C4-2B (cell line): ENCODE data around the gene RHOG.

Experiments
- H3K27ac ChIP-seq: fragments of 450-650 bp; 2 replicates; pipeline ENCODE4 v1.5.1; 2017
- CTCF ChIP-seq: fragments of 450-650 bp; conservative IDR thresholded peaks from 2 replicates; pipeline ENCODE4 v1.5.1; 2017; ENCODE audit warnings: mild to moderate bottlenecking
- ZFX ChIP-seq: fragments of 450-650 bp; IDR thresholded peaks from 2 replicates; pipeline ENCODE4 v1.6.1; 2017

Gene RHOG

GRCh38 chr11:3840004-3840869 lies 522 bp downstream of the RHOG start:
- peak overlapping the region; percentile 92 for H3K27ac ChIP-seq

GRCh38 chr11:3838504-3838903 lies 2.3 kb downstream of the RHOG start:
- TF ChIP-seq CTCF (no peak), ZFX (no peak)
- no peak overlapping the region for H3K27ac ChIP-seq

More at GRCh38 chr11:3840004-3840869, 522 bp downstream of the RHOG start:
- no peak for TF ChIP-seq CTCF
- no peak for TF ChIP-seq ZFX

- TF ChIP-seq ZFX (no peak), CTCF (no peak)
- H3K27ac ChIP-seq, result no peak overlapping the region
These were observed 3.0 kb downstream of the RHOG start for GRCh38 chr11:3837793-3838192.

GRCh38 chr11:3836903-3837302 lies 3.9 kb downstream of the RHOG start:
- no peak for TF ChIP-seq ZFX
- no peak for TF ChIP-seq CTCF
- H3K27ac ChIP-seq, result no peak overlapping the region

- TF ChIP-seq CTCF (no peak), ZFX (no peak)
- no peak overlapping the region for H3K27ac ChIP-seq
These were observed 5.0 kb downstream of the RHOG start for GRCh38 chr11:3835751-3836150.

- no peak for TF ChIP-seq ZFX
- TF ChIP-seq CTCF, result no peak
- no peak overlapping the region for H3K27ac ChIP-seq
These were observed 5.9 kb downstream of the RHOG start for GRCh38 chr11:3834664-3835461.

GRCh38 chr11:3834349-3834663 lies 6.5 kb downstream of the RHOG start:
- H3K27ac ChIP-seq, result no peak overlapping the region
- TF ChIP-seq ZFX (no peak), CTCF (no peak)
